Fibroblast of lung (primary cell): ENCODE results near the gene PPP5C. TPM values are rescaled to one million over a fixed set of nuclear protein-coding genes. Genes with fewer than 3 reads are reported as not detected.
A peak's percentile ranks its signal among the peaks of the same experiment; 100 is the strongest.

ENCODE experiments used
- DNase-seq, 2 donors: peaks; one replicate each; pipeline versions ENCODE4 v3.0.0 to v3.0.0-alpha.2; 2010; ENCODE audit warnings: low read depth in 2 of 2
- H2AFZ ChIP-seq: 2 replicates; pipeline ENCODE4 v1.5.1; 2012; ENCODE audit warnings: low read length, control low read depth, inconsistent platforms
- H3K27ac ChIP-seq: 2 replicates; pipeline ENCODE4 v1.5.1; 2011; ENCODE audit warnings: low read length, control low read depth; ENCODE audit not compliant: insufficient read depth
- H3K27me3 ChIP-seq: 2 replicates; pipeline ENCODE4 v1.5.1; 2011; ENCODE audit warnings: mild to moderate bottlenecking, low read length; ENCODE audit not compliant: control insufficient read depth, insufficient read depth
- H3K36me3 ChIP-seq: 2 replicates; pipeline ENCODE4 v1.5.1; 2011; ENCODE audit warnings: low read length; ENCODE audit not compliant: control insufficient read depth, insufficient read depth
- H3K4me1 ChIP-seq: 2 replicates; pipeline ENCODE4 v1.5.1; 2011; ENCODE audit warnings: low read length; ENCODE audit not compliant: control insufficient read depth, insufficient read depth; ENCODE audit errors: extremely low read depth
- H3K4me2 ChIP-seq: 2 replicates; pipeline ENCODE4 v1.5.1; 2011; ENCODE audit warnings: low read length, control low read depth; ENCODE audit not compliant: insufficient read depth; ENCODE audit errors: extremely low read depth
- H3K4me3 ChIP-seq, 4 experiments: fragments of 200-600 bp in 1 of 4; sonication (generic) in 1 of 4; replicated peaks in 1 of 4; 2 replicates each; pipeline ENCODE4 v1.5.1; 2011 to 2016; ENCODE audit warnings: low read length in 4 of 4, low read depth in 3 of 4, mild to moderate bottlenecking in 3 of 4, control low read depth in 2 of 4, inconsistent platforms in 1 of 4, mixed read lengths in 1 of 4; ENCODE audit not compliant: insufficient read depth in 1 of 4; ENCODE audit errors: control extremely low read depth in 1 of 4
- H3K79me2 ChIP-seq: 2 replicates; pipeline ENCODE4 v1.5.1; 2012; ENCODE audit warnings: mild to moderate bottlenecking, low read length, inconsistent platforms; ENCODE audit not compliant: control insufficient read depth, insufficient read depth
- H3K9ac ChIP-seq: 2 replicates; pipeline ENCODE4 v1.5.1; 2011; ENCODE audit warnings: mild to moderate bottlenecking, low read length, control low read depth; ENCODE audit not compliant: insufficient read depth
- H3K9me3 ChIP-seq: 2 replicates; pipeline ENCODE4 v1.5.1; 2012; ENCODE audit warnings: low read depth, low read length; ENCODE audit not compliant: control insufficient read depth, insufficient read depth
- H4K20me1 ChIP-seq: 2 replicates; pipeline ENCODE4 v1.5.1; 2011; ENCODE audit warnings: low read length; ENCODE audit not compliant: control insufficient read depth, insufficient read depth; ENCODE audit errors: extremely low read depth
- CTCF ChIP-seq, 2 donors: IDR thresholded peaks in 1 of 2; conservative IDR thresholded peaks in 1 of 2; 1 replicate in 1 of 2; 2 replicates in 1 of 2; pipeline ENCODE4 v1.5.1; 2011 to 2012; ENCODE audit warnings: low read length in 2 of 2, control low read depth in 1 of 2, inconsistent platforms in 1 of 2, low read depth in 1 of 2, mild to moderate bottlenecking in 1 of 2
- EZH2 ChIP-seq: IDR thresholded peaks from 2 replicates; pipeline ENCODE4 v1.5.1; 2012; ENCODE audit warnings: low read length, control low read depth, mild to moderate bottlenecking; ENCODE audit errors: missing control alignments
- polyA minus RNA-seq: library from RNA; depleted of rRNA, polyadenylated mRNA; stranded (reverse); fragments of >200 nt; gene quantifications from 2 replicates; pipeline ENCODE4 v1.2.3, GENCODE V29; 2011; ENCODE audit warnings: low replicate concordance
- polyA plus RNA-seq, 2 donors: library from polyadenylated mRNA; depleted of rRNA in 1 of 2; stranded (reverse) in 1 of 2; unstranded in 1 of 2; fragments of >200 nt; gene quantifications; 2 replicates each; pipeline ENCODE4 v1.2.1, GENCODE V29; 2011 to 2012; ENCODE audit warnings: missing spikeins in 1 of 2
- total RNA-seq: library from RNA; depleted of rRNA; stranded (reverse); fragments of >200 nt; gene quantifications from 2 replicates; pipeline ENCODE4 v1.2.1, GENCODE V29; 2014

PPP5C gene
- total RNA-seq (35.2 and 46.9 TPM in 2 replicates), polyA plus RNA-seq (94.1 and 123 TPM in 2 replicates), polyA minus RNA-seq (152 and 183 TPM in 2 replicates)
- polyA plus RNA-seq (2012), result 60.5 and 77.7 TPM in 2 replicates

- peak within 1 kb of the TSS; percentile 84 to 100 (median 100) for H3K4me3 ChIP-seq
- peak within 1 kb of the TSS; percentile 98 for H3K4me2 ChIP-seq
- peak; percentile 93 to 97 for DNase-seq
- TF ChIP-seq CTCF (conservative IDR thresholded peaks at IDR 0.05 in 1 of 2, IDR thresholded peaks at IDR 0.05 in 1 of 2; ENCODE audit: low read depth in 1 of 2, low read length in 2 of 2) (peak; percentile 91 to 97), EZH2 (no peak)
- no peaks in the 10 kb centered on the region for H3K9me3 ChIP-seq
- H3K9ac ChIP-seq, result peak within 1 kb of the TSS; percentile 97
- H4K20me1 ChIP-seq, result no peaks in the 10 kb centered on the region
- H3K27me3 ChIP-seq, result no peaks in the 10 kb centered on the region
- H3K79me2 ChIP-seq, result peaks cover 39% of the 10 kb centered on the region
- peak within 1 kb of the TSS; percentile 96 for H3K27ac ChIP-seq
- H3K4me1 ChIP-seq, result peaks cover 21% of the 10 kb centered on the region
- peak within 1 kb of the TSS; percentile 98 for H2AFZ ChIP-seq
- H3K36me3 ChIP-seq, result no peaks in the 10 kb centered on the region
Observed at GRCh38 chr19:46346821-46347571, at the start of gene PPP5C. PPP5C (plus strand) TSS chr19:46347087; CDS start chr19:46347097, 10 bp downstream.

- Histone ChIP-seq H2AFZ (no peak overlapping the region), H3K27me3 (peaks cover 6% of the 10 kb centered on the region), H3K79me2 (no peaks in the 10 kb centered on the region), H3K9ac (no peak overlapping the region), H3K36me3 (no peaks in the 10 kb centered on the region), H4K20me1 (no peaks in the 10 kb centered on the region), H3K4me3 (peak overlapping the region in 2 of 4 experiments; percentile 40 to 65), H3K9me3 (no peaks in the 10 kb centered on the region), H3K4me1 (peaks cover 8% of the 10 kb centered on the region), H3K4me2 (peak overlapping the region; percentile 71), H3K27ac (no peak overlapping the region)
- peak in 1 of 2 donors; percentile 92 for DNase-seq
- TF ChIP-seq EZH2 (no peak), CTCF (conservative IDR thresholded peaks at IDR 0.05 in 1 of 2, IDR thresholded peaks at IDR 0.05 in 1 of 2; ENCODE audit: low read depth in 1 of 2, low read length in 2 of 2) (peak in 1 of 2 donors; percentile 33)
Observed at GRCh38 chr19:46297700-46298478, 49.0 kb upstream of the PPP5C start.

- Histone ChIP-seq H3K79me2 (no peaks in the 10 kb centered on the region), H3K36me3 (no peaks in the 10 kb centered on the region), H3K27ac (no peak overlapping the region), H3K9me3 (no peaks in the 10 kb centered on the region), H3K4me2 (peak overlapping the region; percentile 71), H2AFZ (no peak overlapping the region), H3K4me3 (peak overlapping the region in 2 of 4 experiments; percentile 40 to 65), H4K20me1 (no peaks in the 10 kb centered on the region), H3K27me3 (peaks cover 6% of the 10 kb centered on the region), H3K4me1 (peaks cover 8% of the 10 kb centered on the region), H3K9ac (no peak overlapping the region)
- no peak for DNase-seq
- no peak for TF ChIP-seq CTCF (conservative IDR thresholded peaks at IDR 0.05 in 1 of 2, IDR thresholded peaks at IDR 0.05 in 1 of 2; ENCODE audit: low read depth in 1 of 2, low read length in 2 of 2)
- TF ChIP-seq EZH2, result no peak
Observed at GRCh38 chr19:46298479-46299003, 48.3 kb upstream of the PPP5C start.
